K562 (cell line): ENCODE results near the gene OR2H2. TPM values are rescaled to one million over a fixed set of nuclear protein-coding genes. Genes with fewer than 3 reads are reported as not detected.

ENCODE experiments used
- ATAC-seq: fragments of 200-7000 bp; cut with Tn5 transposase; 3 replicates; pipeline ENCODE4 v1.9.1; 2020; ENCODE audit warnings: moderate library complexity
- BruUV-seq: library from RNA; stranded (reverse); fragments of 400-500 nt; replicated peaks from 2 replicates; lab custom pipeline; 2021; lab: Mats Ljungman, UMichigan
- CTCF ChIA-PET: fragments of 300-600 bp; formaldehyde crosslinking; extraction: SDS; loops from one replicate; lab custom pipeline; 2021; ENCODE audit warnings: low intra/inter-chr PET ratio; lab: Yijun Ruan, JAX
- POLR2A ChIA-PET: fragments of 300-600, 350-650 bp; sonication (Branson Sonifier 250); formaldehyde crosslinking; extraction: SDS; loops from one replicate; lab custom pipeline; 2021; ENCODE audit warnings: antibody characterized with exemption, inconsistent platforms; lab: Yijun Ruan, JAX
- DNase-seq, 4 experiments: peaks; one replicate each; pipeline versions ENCODE4 v3.0.0 to v3.0.0-alpha.2; 2011 to 2018; ENCODE audit warnings: low spot score in 3 of 4, mixed read lengths in 3 of 4; ENCODE audit errors: extremely low read depth in 1 of 4
- FAIRE-seq: peaks from 2 replicates; lab custom pipeline; 2011; peaks lifted over from hg19 to GRCh38; lab: Jason Lieb, UNC
- H2AFZ ChIP-seq: 2 replicates; pipeline ENCODE4 v1.6.0; 2011; ENCODE audit warnings: low read depth, low read length, control low read depth, inconsistent platforms
- H3K27ac ChIP-seq: fragments of 200-600 bp; 3 replicates; pipeline ENCODE4 v1.8.0; 2011; ENCODE audit warnings: low read depth, mild to moderate bottlenecking, control low read depth, inconsistent platforms, low read length, moderate library complexity, mixed read lengths; ENCODE audit errors: extremely low read depth
- H3K27me3 ChIP-seq, 2 experiments: fragments of 300-600 bp in 1 of 2; 2 replicates in 1 of 2; 3 replicates in 1 of 2; pipeline versions ENCODE4 v1.6.0 to v1.8.0; 2011; ENCODE audit warnings: inconsistent platforms in 2 of 2, low read length in 2 of 2, mild to moderate bottlenecking in 1 of 2, mixed read lengths in 1 of 2, moderate library complexity in 1 of 2; ENCODE audit not compliant: control insufficient read depth in 2 of 2, insufficient read depth in 2 of 2
- H3K36me3 ChIP-seq: fragments of 300-600 bp; 3 replicates; pipeline ENCODE4 v1.8.0; 2011; ENCODE audit warnings: mild to moderate bottlenecking, low read length, inconsistent platforms; ENCODE audit not compliant: control insufficient read depth, insufficient read depth
- H3K4me1 ChIP-seq, 2 experiments: fragments of 200-600 bp in 1 of 2; replicated peaks in 1 of 2; 2 replicates in 1 of 2; 3 replicates in 1 of 2; pipeline versions ENCODE4 v1.5.1 to v1.8.0; 2011; ENCODE audit warnings: inconsistent platforms in 2 of 2, low read length in 2 of 2, mild to moderate bottlenecking in 1 of 2, mixed read lengths in 1 of 2, moderate library complexity in 1 of 2; ENCODE audit not compliant: control insufficient read depth in 2 of 2, insufficient read depth in 2 of 2
- H3K4me2 ChIP-seq: 2 replicates; pipeline ENCODE4 v1.6.1; 2011; ENCODE audit warnings: low read length, control low read depth, inconsistent platforms, mixed read lengths; ENCODE audit not compliant: insufficient read depth
- H3K4me3 ChIP-seq: fragments of 200-600 bp; sonication (generic), shearing (Covaris generic); 2 replicates; pipeline ENCODE4 v1.5.1; 2016; ENCODE audit warnings: control low read depth, inconsistent platforms
- H3K79me2 ChIP-seq: fragments of 200-600 bp; 3 replicates; pipeline ENCODE4 v1.8.0; 2011; ENCODE audit warnings: low read length, inconsistent platforms; ENCODE audit not compliant: control insufficient read depth, insufficient read depth
- H3K9ac ChIP-seq, 2 experiments: 2 replicates each; pipeline versions ENCODE4 v1.6.0 to v1.6.1; 2011; ENCODE audit warnings: low read depth in 2 of 2, low read length in 2 of 2, control low read depth in 1 of 2, inconsistent platforms in 1 of 2, mild to moderate bottlenecking in 1 of 2, mixed read lengths in 1 of 2; ENCODE audit not compliant: insufficient read depth in 1 of 2
- H3K9me1 ChIP-seq: one replicate; pipeline ENCODE4 v1.6.0; 2011; ENCODE audit warnings: inconsistent platforms, mild to moderate bottlenecking, low read length, moderate library complexity; ENCODE audit not compliant: control insufficient read depth, insufficient read depth
- H3K9me3 ChIP-seq: replicated peaks from 2 replicates; pipeline ENCODE4 v1.5.1; 2011; ENCODE audit warnings: low read depth, low read length, inconsistent platforms; ENCODE audit not compliant: control insufficient read depth, insufficient read depth
- H4K20me1 ChIP-seq: replicated peaks from 2 replicates; pipeline ENCODE4 v1.6.1; 2011; ENCODE audit warnings: low read length, inconsistent platforms, mixed read lengths; ENCODE audit not compliant: control insufficient read depth, insufficient read depth
- CC2D1A ChIP-seq: fragments of 450-650 bp; IDR thresholded peaks from 2 replicates; pipeline ENCODE4 v1.6.1; 2017; ENCODE audit warnings: mild to moderate bottlenecking
- DPF2 ChIP-seq: fragments of 450-650 bp; IDR thresholded peaks from 2 replicates; pipeline ENCODE4 v1.6.1; 2016
- REST ChIP-seq, 2 experiments: fragments of 450-650 bp; formaldehyde crosslinking in 1 of 2; IDR thresholded peaks; 2 replicates each; pipeline versions ENCODE4 v1.4.0 to v1.6.1; 2014 to 2020; ENCODE audit warnings: mild to moderate bottlenecking in 2 of 2, borderline replicate concordance in 1 of 2, low read depth in 1 of 2
- ZBTB26 ChIP-seq: fragments of 450-650 bp; formaldehyde crosslinking; IDR thresholded peaks from 2 replicates; pipeline ENCODE4 v1.4.0; 2022; ENCODE audit warnings: missing genetic modification characterization
- ZNF717 ChIP-seq: fragments of 250-450 bp; sonication (Bioruptor Pico); IDR thresholded peaks from 2 replicates; pipeline ENCODE4 v1.5.0; 2021
- WGBS: fragments of 100-300 bp; shearing (Covaris generic); methylation state at CpG from one replicate; pipeline ENCODE4 v1.1.6; 2016; ENCODE audit warnings: low coverage, mixed read lengths; ENCODE audit not compliant: insufficient coverage; ENCODE audit errors: missing lambda C conversion rate; 5-methylcytosine and 5-hydroxymethylcytosine counted together
- in situ Hi-C: fragments of 300-500 bp; cut with MboI; formaldehyde crosslinking; loops from 4 replicates; pipeline ENCODE4 v1.15.0; 2018; ENCODE audit warnings: inconsistent platforms, mixed read lengths
- intact Hi-C: fragments of 100-400 bp; cut with micrococcal nuclease; formaldehyde crosslinking; loops from 2 replicates; pipeline ENCODE4 v1.14.2; 2022
- polyA plus RNA-seq, 8 experiments: library from polyadenylated mRNA; depleted of rRNA in 4 of 8; stranded (reverse) in 5 of 8; unstranded in 3 of 8; fragments of >200 nt; fragmentation: Nextera tagmentation in 2 of 8; fragmentation: Illumina TruSeq in 1 of 8; extraction: Ambion mirVana in 2 of 8; extraction: Trizol in 1 of 8; gene quantifications; 2 replicates each; pipeline versions ENCODE4 v1.2.1 to v1.2.3, GENCODE V29; 2011 to 2014; ENCODE audit warnings: inconsistent platforms in 1 of 8, missing spikeins in 1 of 8
- total RNA-seq, 7 experiments: library from RNA; depleted of rRNA in 6 of 7; stranded (reverse); fragments of >200 nt in 6 of 7; fragmentation: Illumina TruSeq in 2 of 7; extraction: Trizol in 2 of 7; gene quantifications; 2 replicates each; pipeline versions ENCODE4 v1.2.1 to v1.2.3, GENCODE V29; 2011 to 2021; ENCODE audit warnings: low replicate concordance in 1 of 7

The OR2H2 gene
- total and polyA plus RNA-seq, 9 of the 15 experiments (the other 6 are each of a cell fraction or from before 2014, with no cell fraction given) = not detected

- Histone ChIP-seq H3K4me2 (no peak overlapping the region), H4K20me1 (no peaks in the 10 kb centered on the region), H3K9ac (no peak overlapping the region), H3K27me3 (no peaks in the 10 kb centered on the region), H3K4me1 (peaks cover 15 to 21% of the 10 kb centered on the region in 2 experiments; a peak in 4 of 5 replicates)
- DNase-seq (no peak), ATAC-seq (no peak), FAIRE-seq (no peak)
- in situ Hi-C loops = no loop called here
- BruUV-seq = no TSS peak
- TF ChIP-seq REST (IDR thresholded peaks at IDR 0.05; ENCODE audit: borderline replicate concordance) = no peak
- no peak for TF ChIP-seq REST (CRISPR knock-in tag; IDR thresholded peaks at IDR 0.05; ENCODE audit: low read depth)
- no peak for TF ChIP-seq ZNF717 (CRISPR knock-in tag)
- TF ChIP-seq DPF2 = no peak
- TF ChIP-seq ZBTB26 (CRISPR knock-in tag) = no peak
- no peak for TF ChIP-seq CC2D1A
- TF ChIP-seq, all 486 proteins: peak for 0
- Histone ChIP-seq H3K27ac (no peak overlapping the region), H3K4me3 (no peak overlapping the region), H2AFZ (no peak overlapping the region), H3K79me2 (peaks cover under 1% of the 10 kb centered on the region; the same call in 1 of the 3 replicates), H3K9me3 (no peaks in the 10 kb centered on the region), H3K36me3 (no peaks in the 10 kb centered on the region), H3K9me1 (no peaks in the 10 kb centered on the region)
- intact Hi-C loops = no loop called here
- 82% methylated on average over 9 of the region's 9 CpGs for WGBS
- POLR2A ChIA-PET = no interaction called here
- CTCF ChIA-PET = no interaction called here
Measured at GRCh38 chr6:29637247-29637646, 52.3 kb downstream of the OR2H2 start.
